Measurements from ENCODE around the gene METTL1.

Gene METTL1

GRCh38 chr12:57779736-57780135 lies 7.8 kb upstream of the METTL1 start:
- no peak for TF ChIP-seq GATA3 (IDR thresholded peaks at IDR 0.05; ENCODE audit: low read depth, low read length)
- TF ChIP-seq GATA2 (IDR thresholded peaks at IDR 0.05; ENCODE audit: low read depth, low read length) = no peak

- TF ChIP-seq GATA2 (IDR thresholded peaks at IDR 0.05; ENCODE audit: low read depth, low read length) (no peak), GATA3 (IDR thresholded peaks at IDR 0.05; ENCODE audit: low read depth, low read length) (no peak)
Measured at GRCh38 chr12:57777911-57778310, 6.0 kb upstream of the METTL1 start.

- TF ChIP-seq GATA3 (IDR thresholded peaks at IDR 0.05; ENCODE audit: low read depth, low read length) (no peak), GATA2 (IDR thresholded peaks at IDR 0.05; ENCODE audit: low read depth, low read length) (no peak)
Measured at GRCh38 chr12:57777367-57777766, 5.5 kb upstream of the METTL1 start.

GRCh38 chr12:57776247-57776587 lies 4.3 kb upstream of the METTL1 start:
- no peak for TF ChIP-seq GATA3 (IDR thresholded peaks at IDR 0.05; ENCODE audit: low read depth, low read length)
- no peak for TF ChIP-seq GATA2 (IDR thresholded peaks at IDR 0.05; ENCODE audit: low read depth, low read length)

- TF ChIP-seq GATA3 (IDR thresholded peaks at IDR 0.05; ENCODE audit: low read depth, low read length) = no peak
- TF ChIP-seq GATA2 (IDR thresholded peaks at IDR 0.05; ENCODE audit: low read depth, low read length) = no peak
Measured at GRCh38 chr12:57775563-57776246, 3.8 kb upstream of the METTL1 start.

GRCh38 chr12:57775044-57775443 lies 3.1 kb upstream of the METTL1 start:
- TF ChIP-seq GATA2 (IDR thresholded peaks at IDR 0.05; ENCODE audit: low read depth, low read length) (no peak), GATA3 (IDR thresholded peaks at IDR 0.05; ENCODE audit: low read depth, low read length) (no peak)

- TF ChIP-seq GATA3 (IDR thresholded peaks at IDR 0.05; ENCODE audit: low read depth, low read length) (no peak), GATA2 (IDR thresholded peaks at IDR 0.05; ENCODE audit: low read depth, low read length) (no peak)
Measured at GRCh38 chr12:57772429-57773322, 771 bp upstream of the METTL1 start, which contains the start of gene EEF1AKMT3. TSS of gene EEF1AKMT3 (plus strand) at chr12:57772614. CDS start at chr12:57772725, 111 bp downstream.

- no peak for TF ChIP-seq GATA2 (IDR thresholded peaks at IDR 0.05; ENCODE audit: low read depth, low read length)
- TF ChIP-seq GATA3 (IDR thresholded peaks at IDR 0.05; ENCODE audit: low read depth, low read length) = no peak
Measured at GRCh38 chr12:57771236-57771872, 551 bp downstream of the METTL1 start.

GRCh38 chr12:57770734-57771133 lies 1.2 kb downstream of the METTL1 start:
- TF ChIP-seq GATA2 (IDR thresholded peaks at IDR 0.05; ENCODE audit: low read depth, low read length) (no peak), GATA3 (IDR thresholded peaks at IDR 0.05; ENCODE audit: low read depth, low read length) (no peak)

- no peak for TF ChIP-seq GATA3 (IDR thresholded peaks at IDR 0.05; ENCODE audit: low read depth, low read length)
Measured at GRCh38 chr12:57769594-57769993, 2.3 kb downstream of the METTL1 start.

- TF ChIP-seq GATA3 (IDR thresholded peaks at IDR 0.05; ENCODE audit: low read depth, low read length) (no peak), GATA2 (IDR thresholded peaks at IDR 0.05; ENCODE audit: low read depth, low read length) (no peak)
Measured at GRCh38 chr12:57767876-57768275, 4.0 kb downstream of the METTL1 start.

- TF ChIP-seq GATA3 (IDR thresholded peaks at IDR 0.05; ENCODE audit: low read depth, low read length) (no peak), GATA2 (IDR thresholded peaks at IDR 0.05; ENCODE audit: low read depth, low read length) (no peak)
Measured at GRCh38 chr12:57767305-57767698, 4.6 kb downstream of the METTL1 start.

GRCh38 chr12:57766464-57767304 lies 5.2 kb downstream of the METTL1 start, which contains the start of gene CYP27B1:
TSS of gene CYP27B1 (minus strand) at chr12:57767078. CDS start at chr12:57767041, 37 bp downstream.
- no peak for TF ChIP-seq GATA3 (IDR thresholded peaks at IDR 0.05; ENCODE audit: low read depth, low read length)
- peak; percentile 85 for TF ChIP-seq GATA2 (IDR thresholded peaks at IDR 0.05; ENCODE audit: low read depth, low read length)
